SKM-1 treated with dmso at 0.1 percent for 144 hours (cell line): ENCODE measurements around the gene AP3D1.
A peak's percentile ranks its signal among the peaks of the same experiment; 100 is the strongest.
"Not testable (repeated sequence)": the region's sequence is repeated elsewhere in the genome, so short reads cannot be mapped to it uniquely, and the experiment has no call there.

Source experiments
- DNase-seq: peaks from one replicate; lab custom pipeline; 2025; ENCODE audit not compliant: unreplicated experiment; lab: John Stamatoyannopoulos, UW

Gene AP3D1

DNA sequence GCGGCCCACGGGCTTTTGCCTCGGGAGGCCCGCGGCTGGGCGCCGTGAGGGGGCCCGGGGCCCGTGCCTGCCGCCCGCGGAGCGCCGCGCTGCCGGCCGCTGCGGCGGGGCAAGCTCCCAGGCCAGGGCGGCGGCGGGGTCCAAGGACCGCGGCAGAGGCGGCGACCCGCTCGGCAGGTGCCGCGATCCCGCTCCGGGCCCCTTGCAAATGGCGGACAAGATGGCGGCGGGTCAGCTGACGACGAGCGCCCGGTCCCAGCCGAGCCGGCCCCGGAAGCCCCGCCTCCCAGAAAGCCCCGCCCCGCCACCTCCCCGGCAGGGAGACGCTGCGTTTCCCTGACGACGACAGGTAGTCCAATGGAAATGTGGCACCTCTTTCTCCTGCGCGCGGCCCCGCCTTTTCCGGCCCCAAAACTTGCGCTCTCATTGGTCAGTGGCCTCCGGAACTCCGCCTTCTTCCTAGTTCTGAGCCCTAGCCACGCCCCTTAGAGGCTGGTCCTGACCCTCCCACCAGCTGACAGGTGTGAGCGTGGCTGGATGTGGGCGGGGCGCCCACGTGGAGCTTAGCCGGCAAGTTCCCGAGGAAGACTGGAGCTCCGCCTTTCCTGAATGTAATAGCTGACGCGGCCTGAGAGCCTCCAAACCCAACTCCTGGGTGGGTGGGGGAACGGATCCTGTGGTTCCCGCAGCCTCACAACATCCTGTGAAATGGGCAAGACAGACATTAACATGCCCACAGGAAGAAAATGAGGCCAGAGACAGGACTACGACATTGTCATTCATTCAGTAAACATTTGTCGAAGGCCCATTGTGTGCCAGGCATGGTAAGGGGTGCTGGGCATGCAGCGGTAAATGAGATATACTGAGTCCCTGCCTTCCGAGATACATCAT, at the start of gene AP3D1:
TSS of gene AP3D1 (minus strand) at position 228 of the 891 bp plus-strand sequence. CDS start 232 bp downstream, outside the sequence.
- DNase-seq = peak; percentile 90

DNA sequence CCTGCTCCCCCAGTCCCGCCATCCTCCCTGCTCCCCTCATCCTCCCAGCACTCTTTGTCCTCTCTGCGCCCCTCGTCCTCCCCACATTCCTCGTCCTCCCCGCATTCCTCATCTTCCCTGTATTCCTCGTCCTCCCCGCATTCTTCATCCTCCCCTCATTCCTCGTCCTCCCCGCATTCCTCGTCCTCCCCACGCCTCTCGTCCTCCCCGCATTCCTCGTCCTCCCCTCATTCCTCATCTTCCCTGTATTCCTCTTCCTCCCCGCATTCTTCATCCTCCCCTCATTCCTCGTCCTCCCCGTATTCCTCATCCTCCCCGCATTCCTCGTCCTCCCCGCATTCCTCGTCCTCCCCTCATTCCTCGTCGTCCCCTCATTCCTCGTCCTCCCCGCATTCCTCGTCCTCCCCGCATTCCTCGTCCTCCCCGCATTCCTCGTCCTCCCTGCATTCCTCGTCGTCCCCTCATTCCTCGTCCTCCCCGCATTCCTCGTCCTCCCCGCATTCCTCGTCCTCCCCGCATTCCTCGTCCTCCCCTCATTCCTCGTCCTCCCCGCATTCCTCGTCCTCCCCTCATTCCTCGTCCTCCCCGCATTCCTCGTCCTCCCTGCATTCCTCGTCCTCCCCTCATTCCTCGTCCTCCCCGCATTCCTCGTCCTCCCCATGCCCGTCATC, 49.4 kb upstream of the AP3D1 start:
- not testable (repeated sequence) for DNase-seq

DNA sequence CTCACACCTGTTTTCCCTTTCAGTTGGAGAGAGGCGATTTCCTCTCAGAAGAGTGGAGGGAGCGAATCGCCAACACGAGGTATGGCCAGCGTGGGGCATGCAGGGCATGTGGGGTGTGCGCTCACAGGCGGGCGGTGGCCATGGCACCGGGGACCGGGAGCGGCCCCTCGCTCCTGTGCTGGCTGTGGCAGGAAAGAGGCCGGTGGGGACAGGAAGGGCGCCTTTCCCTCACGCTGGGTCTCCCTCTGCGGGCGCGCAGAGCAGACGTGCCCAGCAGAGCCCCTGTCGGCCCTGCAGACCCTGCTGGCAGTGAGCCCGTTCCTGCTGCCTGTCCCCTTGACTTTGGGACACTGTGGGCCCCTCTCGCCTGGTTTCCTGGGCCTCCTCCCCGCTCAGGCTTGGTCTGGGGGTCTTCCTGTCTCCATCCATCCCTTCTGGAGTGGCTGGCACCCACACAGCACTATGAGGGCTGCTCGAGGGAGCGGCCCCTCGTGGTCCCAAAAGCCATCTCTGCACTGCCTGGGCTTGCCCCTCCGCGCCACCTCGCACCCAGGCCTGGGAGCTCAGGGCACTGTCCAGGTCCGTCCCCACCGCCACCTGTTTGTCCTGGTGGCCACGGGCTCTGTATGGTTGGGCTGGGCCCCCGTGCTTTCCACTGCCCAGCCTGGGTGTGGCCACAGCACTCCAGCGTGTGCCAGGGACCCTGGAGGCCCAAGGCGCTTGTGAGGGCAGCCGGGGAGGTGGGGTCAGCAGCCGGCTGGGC, 48.7 kb upstream of the AP3D1 start:
- DNase-seq = no peak

DNA sequence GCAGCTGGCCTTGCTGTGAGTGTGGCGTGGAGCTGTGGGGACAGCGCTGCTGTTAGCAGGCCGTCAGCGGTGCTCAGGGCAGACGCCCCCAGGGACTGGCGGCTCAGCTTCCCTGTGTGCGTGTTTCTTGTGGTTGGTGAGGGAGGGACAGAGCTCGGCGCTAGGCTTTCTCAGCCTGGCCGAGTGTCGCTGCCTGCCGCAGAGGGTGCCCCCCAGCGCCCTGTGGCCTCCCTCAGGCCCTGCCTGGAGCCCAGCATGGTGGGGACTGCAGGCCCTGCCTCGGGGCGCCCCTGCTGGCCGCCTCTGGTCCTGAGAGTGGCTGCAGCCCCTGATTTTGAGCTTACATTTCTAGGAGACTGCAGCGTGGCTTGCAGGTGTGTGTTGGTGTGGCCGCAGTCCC, 47.8 kb upstream of the AP3D1 start:
- DNase-seq = no peak

DNA sequence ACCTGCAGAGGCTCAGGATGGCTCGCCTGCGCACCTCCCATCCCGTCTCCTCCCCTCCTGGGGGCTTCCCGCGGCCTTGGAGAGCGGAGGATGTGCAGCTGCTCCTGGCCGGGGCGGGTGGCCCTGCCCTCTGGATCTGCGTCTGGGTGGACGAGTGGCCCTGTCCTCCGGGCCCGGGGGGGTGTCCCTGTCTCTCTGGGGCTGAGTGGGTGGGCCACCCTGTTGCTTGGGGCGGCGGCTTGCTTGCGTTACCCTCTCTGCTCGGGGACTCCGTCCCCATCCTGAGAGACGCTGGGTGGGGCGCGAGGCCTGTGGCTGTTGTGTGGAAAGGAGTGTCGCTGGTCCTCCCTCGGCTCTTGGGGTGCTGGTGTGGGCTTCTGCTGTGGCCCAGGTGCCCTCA, 47.0 kb upstream of the AP3D1 start:
- no peak for DNase-seq

DNA sequence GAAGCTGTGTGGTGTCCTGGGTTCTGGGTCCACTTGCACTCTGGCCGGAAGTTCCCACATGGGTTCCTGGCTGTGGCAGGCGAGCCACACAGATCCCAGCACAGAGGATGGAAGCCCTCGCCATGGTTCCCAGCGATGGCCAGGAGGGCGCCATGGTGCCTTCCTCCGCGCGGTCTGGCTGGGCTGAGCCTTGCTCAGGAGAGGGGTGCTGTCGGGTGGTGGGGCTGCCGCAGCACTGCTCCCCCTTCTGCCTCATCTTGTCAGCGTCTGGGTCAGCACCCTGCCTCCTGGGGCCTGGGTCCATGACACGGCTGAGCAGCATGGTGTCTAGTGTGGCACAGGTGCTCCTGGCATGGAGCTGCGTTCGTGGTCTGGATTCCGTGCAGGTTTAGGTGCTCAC, 45.9 kb upstream of the AP3D1 start:
- no peak for DNase-seq

DNA sequence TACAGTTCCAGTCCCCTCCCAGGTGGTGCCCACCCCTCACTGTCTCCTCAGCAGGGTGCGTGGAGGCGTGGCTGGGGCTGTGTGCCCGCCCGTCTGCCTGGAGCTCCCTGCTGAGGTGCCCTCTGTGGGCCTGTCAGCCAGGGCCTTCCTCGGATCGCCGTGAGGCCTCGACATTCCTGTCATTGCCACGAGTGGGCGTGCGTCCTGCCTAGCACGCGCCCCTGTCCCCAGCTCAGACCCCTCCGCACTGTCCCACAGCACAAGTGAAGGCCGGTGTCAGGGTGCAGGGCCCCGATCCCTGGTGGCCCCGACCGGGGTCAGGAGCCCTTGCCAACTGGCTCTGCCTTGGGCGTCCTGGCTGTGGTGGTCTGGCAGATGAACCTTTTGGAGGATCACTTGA, 44.5 kb upstream of the AP3D1 start:
- no peak for DNase-seq

DNA sequence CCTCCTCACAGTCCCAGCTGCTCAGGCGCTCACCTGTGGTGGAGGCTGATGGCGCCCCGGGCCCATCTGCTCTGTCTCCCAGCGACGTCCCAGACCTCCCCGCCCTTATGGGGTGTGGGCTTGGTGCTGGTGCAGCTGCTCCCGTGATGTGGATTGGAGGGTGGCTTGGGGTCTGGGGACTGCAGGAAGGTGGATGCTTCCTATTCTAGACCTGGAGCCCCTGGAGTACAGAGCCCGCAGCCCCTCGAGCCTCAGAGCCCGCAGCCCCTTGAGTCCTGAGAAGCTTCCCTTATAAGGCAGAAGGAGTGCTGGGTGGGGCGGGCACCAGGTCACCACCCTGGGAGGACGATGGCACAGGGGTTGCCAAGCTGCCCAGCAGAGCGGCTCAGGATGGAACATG, 44.0 kb upstream of the AP3D1 start:
- DNase-seq = no peak

DNA sequence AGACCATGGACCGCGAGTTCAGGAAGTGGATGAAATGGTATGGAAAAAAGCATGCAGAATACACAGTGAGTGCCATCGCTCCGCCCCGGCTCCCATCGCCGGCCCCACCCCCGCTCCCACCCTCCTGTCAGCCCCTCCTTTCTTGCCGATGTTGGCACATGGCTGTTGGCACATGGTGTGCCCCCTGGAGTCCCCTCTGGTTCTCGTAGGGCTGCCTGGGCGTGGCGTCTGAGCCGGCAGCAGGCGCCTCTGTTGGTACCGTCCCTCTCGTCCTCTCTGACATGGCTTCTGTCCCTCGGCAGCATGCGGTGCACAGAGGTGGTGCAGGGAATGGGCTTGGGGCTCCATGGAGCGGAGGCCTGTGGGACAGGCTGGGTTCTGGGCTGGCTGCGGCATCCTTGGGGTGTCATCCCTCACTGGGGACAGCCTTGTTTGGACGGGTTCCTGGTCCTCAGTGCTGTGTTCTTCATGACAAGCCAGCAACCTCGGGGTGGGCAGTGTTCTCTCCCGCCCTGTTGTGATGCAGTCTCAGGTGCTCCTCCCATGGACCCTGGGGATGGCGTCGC, 43.2 kb upstream of the AP3D1 start:
- DNase-seq = no peak

DNA sequence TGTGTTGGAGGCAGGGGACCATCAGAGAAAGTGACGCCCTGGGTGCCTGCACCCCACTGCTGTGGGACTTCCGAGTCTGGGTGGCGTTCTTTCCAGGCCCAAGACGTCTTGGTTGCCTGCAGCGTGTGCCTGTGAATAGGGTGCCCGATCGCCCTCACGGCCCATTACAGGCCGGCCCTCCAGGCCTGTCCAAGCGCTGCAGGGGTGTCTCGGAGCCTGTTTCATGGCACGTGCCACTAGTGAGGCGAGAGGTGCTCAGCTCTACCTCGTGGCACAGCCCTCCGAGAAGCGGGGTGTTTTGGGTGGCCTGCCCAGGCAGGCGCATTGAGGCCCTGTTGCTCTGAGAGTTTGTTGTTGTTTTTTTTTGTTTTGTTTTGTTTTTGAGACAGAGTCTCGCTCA, 42.4 kb upstream of the AP3D1 start:
- no peak for DNase-seq

DNA sequence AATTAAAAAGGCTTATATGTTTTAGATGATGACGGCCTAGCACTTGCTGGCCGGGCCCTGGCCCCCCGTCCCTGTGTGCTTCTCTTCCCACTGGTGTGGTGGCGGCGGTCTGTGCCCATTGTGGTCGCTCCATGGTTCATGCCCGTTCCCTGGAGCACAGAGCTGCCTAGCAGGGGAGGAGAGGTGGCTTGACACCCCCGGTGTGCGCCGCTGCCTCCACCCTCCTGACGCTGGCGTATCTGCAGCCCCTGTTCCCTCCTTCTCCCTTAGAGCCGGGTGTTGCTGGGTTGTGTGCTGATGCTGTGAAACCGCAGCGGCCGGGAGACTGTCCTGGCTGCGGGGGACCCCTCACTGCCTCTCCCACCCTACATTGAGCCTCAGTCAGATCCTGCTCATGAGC, 41.5 kb upstream of the AP3D1 start:
- no peak for DNase-seq

DNA sequence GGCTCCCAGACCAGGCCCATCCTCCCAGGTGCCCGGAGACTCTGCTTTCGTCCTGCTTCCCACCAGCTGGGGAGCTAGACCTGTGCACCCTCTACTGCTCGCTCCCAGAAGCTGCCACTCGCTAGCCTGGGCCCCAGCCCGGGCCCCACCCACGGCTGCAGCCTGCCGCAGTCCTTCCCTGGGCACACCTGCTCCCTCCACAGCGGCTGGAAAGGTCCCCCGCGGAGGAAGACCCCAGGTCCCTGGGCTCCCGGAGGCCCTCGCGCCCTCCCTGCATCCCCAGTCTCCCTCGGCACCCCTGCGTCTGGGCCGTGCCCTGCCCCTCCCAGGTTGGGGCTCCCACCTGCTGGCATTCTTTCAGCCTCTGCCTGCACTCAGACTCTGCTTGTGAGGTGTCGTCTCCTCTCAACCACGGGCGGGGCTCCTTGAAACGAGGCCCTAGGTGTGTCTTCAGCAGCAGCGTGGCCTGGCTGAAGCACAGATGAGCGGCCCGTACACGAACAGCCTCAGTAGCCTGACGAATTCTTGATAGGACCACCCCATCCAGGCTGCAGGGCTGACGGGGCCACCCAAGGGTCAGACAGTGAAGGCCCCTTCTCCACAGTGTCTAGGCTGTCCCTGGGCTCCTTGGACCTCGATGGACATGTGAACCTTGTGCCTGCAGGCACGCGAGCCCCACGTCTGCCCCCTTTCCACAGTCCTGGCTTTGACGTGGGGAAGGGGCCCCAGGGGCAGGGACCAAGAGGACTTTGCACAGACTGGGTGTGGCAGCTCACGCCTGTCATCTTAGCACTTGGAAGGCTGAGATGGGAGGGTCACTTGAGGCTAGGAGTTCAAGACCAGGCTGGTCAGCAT, 40.3 kb upstream of the AP3D1 start:
- DNase-seq = no peak

DNA sequence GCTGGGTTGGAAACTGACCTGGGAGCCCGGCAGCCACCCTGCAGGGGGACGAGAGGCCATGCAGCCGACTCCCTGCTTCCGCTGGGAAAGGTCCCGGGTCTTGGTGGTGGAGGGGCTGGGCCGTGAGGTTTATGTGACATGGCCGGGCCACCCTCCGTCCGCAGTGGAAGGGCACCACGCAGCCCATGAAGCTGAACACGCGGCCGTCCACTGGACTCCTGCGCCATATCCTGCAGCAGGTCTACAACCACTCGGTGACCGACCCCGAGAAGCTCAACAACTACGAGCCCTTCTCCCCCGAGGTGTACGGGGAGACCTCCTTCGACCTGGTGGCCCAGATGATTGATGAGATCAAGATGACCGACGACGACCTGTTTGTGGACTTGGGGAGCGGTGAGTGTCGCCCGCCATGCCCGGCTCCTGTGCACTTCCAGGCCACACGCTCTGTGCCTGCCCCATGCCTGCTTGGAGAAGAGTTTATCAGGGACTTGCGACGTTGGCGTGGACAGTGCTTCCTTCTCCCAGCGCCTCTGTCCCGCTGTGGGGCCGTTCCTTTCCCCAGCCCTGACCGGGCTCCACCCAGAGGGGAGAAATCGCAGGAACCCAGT, 39.6 kb upstream of the AP3D1 start:
- DNase-seq = no peak

DNA sequence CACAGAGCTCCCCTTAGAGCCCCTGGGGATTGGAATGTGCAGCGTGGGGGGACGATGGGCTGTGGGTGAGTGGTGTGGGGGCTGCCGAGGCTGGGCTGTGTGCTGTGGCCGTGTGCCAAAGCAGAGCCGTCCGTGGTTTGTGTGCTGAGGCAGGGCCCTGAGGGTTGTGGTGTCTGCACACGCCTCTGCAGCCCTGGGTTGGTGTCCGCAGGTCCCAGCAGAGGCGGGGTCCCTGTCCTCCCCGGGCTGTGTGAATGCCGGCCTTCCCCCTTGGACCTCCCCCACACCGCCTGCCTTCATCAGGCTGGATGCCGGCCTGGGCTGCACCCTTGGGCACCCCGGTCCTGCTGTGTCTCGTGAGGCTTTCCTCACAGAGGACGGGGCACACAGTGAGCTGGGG, 38.5 kb upstream of the AP3D1 start:
- DNase-seq = no peak

DNA sequence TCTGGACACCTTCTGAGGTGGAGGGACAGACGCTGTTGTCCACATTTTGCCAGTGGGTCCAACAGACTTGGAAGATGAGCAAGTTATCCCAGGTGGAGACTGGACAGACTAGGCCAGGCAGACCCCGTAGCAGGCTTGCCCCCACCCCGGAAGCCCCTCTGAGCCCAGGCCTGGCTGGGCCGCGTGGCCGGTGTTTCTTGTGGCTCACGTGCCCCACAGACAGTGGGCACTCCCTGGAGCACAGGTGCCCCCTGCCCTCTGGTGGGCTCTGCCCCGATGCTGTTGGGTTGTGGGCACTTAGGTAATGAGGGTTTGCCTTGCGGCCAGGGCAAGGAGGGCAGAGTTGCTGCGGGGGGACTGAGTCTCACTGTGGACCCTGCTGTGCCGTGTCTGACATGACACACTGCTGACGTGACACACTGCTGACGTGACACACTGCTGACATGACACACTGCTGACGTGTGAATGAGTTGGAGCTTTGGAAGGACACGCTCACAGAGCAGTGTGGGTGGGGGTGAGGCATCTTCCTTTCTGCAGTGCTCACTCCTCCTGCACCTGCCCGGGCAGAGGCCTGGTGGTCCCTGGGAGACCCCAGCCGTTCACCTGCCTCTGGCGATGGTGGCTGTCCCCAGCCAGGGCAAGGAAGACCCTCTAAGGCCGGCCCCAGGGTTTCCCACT, 37.5 kb upstream of the AP3D1 start:
- DNase-seq = no peak

DNA sequence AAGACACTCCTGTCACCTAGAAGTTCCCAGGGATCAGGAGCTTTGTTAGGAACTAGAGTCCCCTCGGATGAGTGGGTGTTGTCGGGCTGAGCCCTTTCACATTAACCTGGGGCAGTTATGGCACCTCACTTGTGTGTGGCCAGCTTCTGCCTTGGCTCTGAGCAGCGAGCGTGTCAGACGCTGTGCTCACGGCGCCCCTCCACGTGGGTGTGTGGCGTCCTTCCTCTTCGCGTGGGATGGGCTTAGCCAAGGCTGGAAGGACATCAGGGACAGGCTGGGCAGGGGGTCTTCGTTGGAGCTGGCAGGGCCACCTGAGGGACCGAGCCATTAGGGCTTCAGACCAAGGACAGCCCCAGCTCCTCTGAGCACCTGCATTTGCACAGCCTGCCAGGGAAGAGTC, 35.8 kb upstream of the AP3D1 start:
- DNase-seq = no peak

DNA sequence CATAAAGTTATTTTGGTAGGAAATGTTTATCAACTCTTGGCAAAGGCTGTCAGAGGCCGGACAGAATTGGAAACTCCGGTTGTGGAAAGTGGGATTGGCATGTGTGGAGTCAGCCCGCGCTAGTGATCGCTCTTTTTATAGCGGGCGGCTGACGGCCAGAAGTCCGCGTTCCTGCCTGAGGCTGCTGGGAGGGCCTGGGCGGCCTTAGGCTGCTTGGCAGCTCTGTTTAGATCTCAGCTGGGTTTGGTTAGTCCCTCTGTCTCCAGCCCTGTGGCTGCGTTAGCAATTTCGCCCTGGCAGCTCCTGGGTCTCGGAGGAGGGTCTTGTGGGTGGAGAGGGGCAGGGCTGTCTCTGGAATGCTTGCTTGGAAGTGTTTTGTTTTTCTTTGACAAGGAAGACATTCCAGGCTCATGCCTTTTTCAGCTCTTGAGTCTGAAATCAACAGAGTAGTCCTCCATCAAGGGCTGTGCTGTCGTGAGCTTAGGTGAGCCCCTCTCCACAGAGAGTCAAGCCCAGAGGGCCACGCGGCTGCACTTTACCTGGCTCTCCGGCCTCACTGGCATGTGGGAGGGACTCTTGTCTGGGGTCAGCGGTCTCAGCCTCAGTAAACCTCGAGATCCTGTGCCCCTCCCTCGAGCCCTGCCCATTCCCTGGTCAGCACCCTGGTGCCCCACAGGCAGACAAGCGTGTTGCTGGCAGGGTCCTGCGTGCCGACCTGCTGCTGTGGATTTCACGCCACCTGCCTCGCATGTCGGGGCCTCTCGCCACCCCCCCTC, 34.9 kb upstream of the AP3D1 start:
- no peak for DNase-seq

DNA sequence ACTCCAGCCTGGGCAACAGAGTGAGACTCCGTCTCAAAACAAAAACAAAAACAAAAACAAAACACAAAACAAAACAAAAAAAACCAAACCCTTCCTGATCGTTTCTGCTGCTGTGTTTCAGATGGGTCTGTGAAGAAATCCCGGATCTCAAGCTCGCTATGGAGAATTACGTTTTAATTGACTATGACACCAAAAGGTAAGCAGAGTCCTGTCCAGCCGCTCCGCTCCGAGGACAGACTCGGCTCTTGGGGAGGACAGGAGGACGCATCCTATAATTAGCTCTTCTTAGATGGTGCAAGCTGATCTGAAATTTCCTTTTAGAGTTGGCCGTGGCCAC, 34.3 kb upstream of the AP3D1 start:
- no peak for DNase-seq

DNA sequence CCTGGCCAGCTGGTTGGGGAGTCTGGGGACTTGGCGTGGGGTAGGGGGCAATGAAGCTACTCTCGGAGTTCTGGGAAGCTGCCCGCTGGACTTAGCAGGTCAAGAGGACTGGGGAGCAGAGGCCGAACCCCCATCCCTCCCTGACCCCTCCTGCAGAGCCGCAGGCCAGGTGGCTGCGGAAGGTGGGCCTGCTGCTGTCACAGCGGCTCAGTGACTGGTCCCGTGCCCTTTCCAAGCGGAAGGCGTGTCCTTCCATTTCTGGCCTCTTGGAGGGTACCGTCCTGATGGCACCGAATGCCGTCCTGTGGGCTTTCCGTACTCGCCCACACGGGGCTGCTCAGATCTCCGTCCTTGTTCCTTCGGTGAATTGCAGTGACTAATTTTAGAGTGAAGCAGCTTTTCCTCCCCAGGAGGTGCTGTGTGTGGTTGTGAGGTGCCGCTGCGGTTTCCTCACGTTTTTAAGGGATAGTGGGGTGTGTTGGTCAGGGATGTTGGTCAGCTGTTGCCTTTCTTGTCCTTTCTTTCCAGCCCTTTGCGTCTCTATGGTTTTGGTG, 33.1 kb upstream of the AP3D1 start:
- DNase-seq = no peak
